CD4-positive, CD25-positive, alpha-beta regulatory T cell (primary cell): Measurements from ENCODE around the gene SEC24B. TPM values are rescaled to one million over a fixed set of nuclear protein-coding genes. Genes with fewer than 3 reads are reported as not detected.

Experiments
- ATAC-seq, 2 donors: fragments of 150-1000 bp; cut with Tn5 transposase; one replicate each; pipeline ENCODE4 v1.10.0; 2021; ENCODE audit warnings: low read depth in 2 of 2, moderate number of reproducible peaks in 2 of 2, moderate library complexity in 1 of 2
- DNase-seq, 3 donors: peaks; one replicate each; pipeline versions ENCODE4 v3.0.0 to v3.0.0-alpha.2; 2012 to 2022; ENCODE audit warnings: mixed read lengths in 1 of 3
- H3K27ac ChIP-seq: one replicate; pipeline ENCODE4 v1.7.0; 2013; ENCODE audit warnings: mild to moderate bottlenecking, low read length; ENCODE audit not compliant: insufficient read depth, poor library complexity, severe bottlenecking
- H3K27me3 ChIP-seq: one replicate; pipeline ENCODE4 v1.7.0; 2013; ENCODE audit warnings: low read length; ENCODE audit not compliant: control insufficient read depth, insufficient read depth
- H3K36me3 ChIP-seq: one replicate; pipeline ENCODE4 v1.7.0; 2013; ENCODE audit warnings: mild to moderate bottlenecking, low read length, moderate library complexity; ENCODE audit not compliant: control insufficient read depth, insufficient read depth
- H3K4me1 ChIP-seq: 2 replicates; pipeline ENCODE4 v1.7.0; 2013; ENCODE audit warnings: mild to moderate bottlenecking, low read length; ENCODE audit not compliant: insufficient read depth, control insufficient read depth, poor library complexity, severe bottlenecking
- H3K4me3 ChIP-seq: one replicate; pipeline ENCODE4 v1.7.0; 2013; ENCODE audit warnings: low read depth, mild to moderate bottlenecking, low read length, moderate library complexity
- H3K9me3 ChIP-seq, 2 experiments: 1 replicate in 1 of 2; 2 replicates in 1 of 2; pipeline ENCODE4 v1.7.0; 2013; ENCODE audit warnings: low read length in 2 of 2, mild to moderate bottlenecking in 1 of 2, moderate library complexity in 1 of 2; ENCODE audit not compliant: control insufficient read depth in 2 of 2
- H3K27ac Mint-ChIP-seq, 3 donors: one replicate each; pipeline ENCODE4 v1.8.0; 2020 to 2022; ENCODE audit warnings: mild to moderate bottlenecking in 3 of 3, mixed read lengths in 3 of 3, moderate library complexity in 2 of 3
- H3K27me3 Mint-ChIP-seq: one replicate; pipeline ENCODE4 v1.8.0; 2022; ENCODE audit warnings: mild to moderate bottlenecking, mixed read lengths
- H3K36me3 Mint-ChIP-seq: one replicate; pipeline ENCODE4 v1.8.0; 2020; ENCODE audit warnings: mixed read lengths
- H3K4me1 Mint-ChIP-seq, 4 donors: one replicate each; pipeline ENCODE4 v1.8.0; 2020 to 2022; ENCODE audit warnings: mixed read lengths in 4 of 4, mild to moderate bottlenecking in 1 of 4
- H3K4me3 Mint-ChIP-seq, 4 donors: one replicate each; pipeline ENCODE4 v1.8.0; 2020 to 2022; ENCODE audit warnings: mild to moderate bottlenecking in 4 of 4, mixed read lengths in 4 of 4, moderate library complexity in 3 of 4
- H3K9me3 Mint-ChIP-seq, 7 donors: one replicate each; pipeline ENCODE4 v1.8.0; 2020 to 2022; ENCODE audit warnings: mixed read lengths in 7 of 7, mild to moderate bottlenecking in 3 of 7, moderate library complexity in 2 of 7
- polyA plus RNA-seq, 4 donors: library from polyadenylated mRNA; unstranded; fragments of 300-500 nt; fragmentation: Illumina TruSeq; gene quantifications; one replicate each; pipeline ENCODE4 v1.2.3, GENCODE V29; 2021
- total RNA-seq: library from RNA; stranded (reverse); gene quantifications from one replicate; pipeline ENCODE4 v1.2.3, GENCODE V29; 2022

The SEC24B gene
- total and polyA plus RNA-seq, 5 donors from 2014 or later = 11.3 to 42.7 (median 16.6) TPM

DNA sequence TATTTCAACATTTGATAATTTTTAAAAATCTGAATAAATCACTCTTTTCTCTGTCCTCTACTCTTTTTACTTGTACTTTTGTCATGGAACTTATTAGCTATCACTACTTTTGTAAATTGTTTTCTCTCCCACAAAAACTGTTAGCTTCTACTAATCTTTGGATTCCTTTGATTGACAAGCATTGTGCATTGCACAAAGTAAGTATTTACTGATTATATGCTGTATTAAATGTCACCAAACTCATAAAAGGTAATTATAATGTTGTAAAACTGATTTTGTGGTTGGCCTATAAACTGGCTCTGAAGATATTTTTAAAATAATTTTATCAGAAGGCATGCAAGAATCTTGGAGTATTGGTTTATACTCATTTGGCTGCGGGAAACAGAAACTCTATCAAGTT is 15.0 kb upstream of the SEC24B start:
- DNase-seq (no peak), ATAC-seq (no peak)
- H3K36me3 Mint-ChIP-seq = no peaks in the 10 kb centered on the region
- H3K4me1 Mint-ChIP-seq = peaks cover 3 to 7% (median 4%) of the 10 kb centered on the region in 4 donors
- H3K4me3 Mint-ChIP-seq = no peak overlapping the region
- H3K27me3 ChIP-seq = no peaks in the 10 kb centered on the region
- no peaks in the 10 kb centered on the region for H3K36me3 ChIP-seq
- no peak overlapping the region for H3K27ac ChIP-seq
- no peak overlapping the region for H3K27ac Mint-ChIP-seq
- no peaks in the 10 kb centered on the region for H3K4me1 ChIP-seq
- H3K4me3 ChIP-seq = no peak overlapping the region
- H3K9me3 Mint-ChIP-seq = peaks cover 0 to 3% (median 0%) of the 10 kb centered on the region in 7 donors
- H3K27me3 Mint-ChIP-seq = peaks cover 5% of the 10 kb centered on the region
- no peaks in the 10 kb centered on the region for H3K9me3 ChIP-seq

DNA sequence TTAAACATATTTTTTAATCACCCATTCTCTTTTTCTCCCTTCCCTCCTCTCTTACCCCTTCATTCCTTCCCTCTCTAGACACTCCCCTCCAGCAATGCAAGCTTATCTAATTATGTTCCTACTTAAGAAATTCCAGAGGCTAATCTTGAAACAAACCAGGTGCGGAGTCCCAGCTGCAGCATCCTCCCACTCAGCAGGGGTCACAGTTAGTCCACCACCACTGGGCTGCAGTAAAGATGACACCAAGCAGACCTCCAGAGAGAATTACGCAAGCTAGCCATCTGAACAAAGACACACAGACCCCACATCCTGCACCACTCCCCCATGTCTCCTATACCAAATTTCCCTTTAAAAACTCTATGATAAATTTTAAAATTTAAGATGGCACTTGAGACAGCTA is 13.9 kb upstream of the SEC24B start:
- peaks cover 5% of the 10 kb centered on the region for H3K27me3 Mint-ChIP-seq
- peak overlapping the region in 2 of 3 donors; percentile 7 to 16 for H3K27ac Mint-ChIP-seq
- H3K27ac ChIP-seq = no peak overlapping the region
- DNase-seq (no peak), ATAC-seq (no peak)
- H3K36me3 Mint-ChIP-seq = no peaks in the 10 kb centered on the region
- no peaks in the 10 kb centered on the region for H3K27me3 ChIP-seq
- H3K9me3 Mint-ChIP-seq = peaks cover 0 to 1% (median 0%) of the 10 kb centered on the region in 7 donors
- peaks cover 3 to 7% (median 4%) of the 10 kb centered on the region in 4 donors for H3K4me1 Mint-ChIP-seq
- no peaks in the 10 kb centered on the region for H3K4me1 ChIP-seq
- no peak overlapping the region for H3K4me3 Mint-ChIP-seq
- H3K9me3 ChIP-seq = no peaks in the 10 kb centered on the region
- H3K4me3 ChIP-seq = no peak overlapping the region
- H3K36me3 ChIP-seq = no peaks in the 10 kb centered on the region

DNA sequence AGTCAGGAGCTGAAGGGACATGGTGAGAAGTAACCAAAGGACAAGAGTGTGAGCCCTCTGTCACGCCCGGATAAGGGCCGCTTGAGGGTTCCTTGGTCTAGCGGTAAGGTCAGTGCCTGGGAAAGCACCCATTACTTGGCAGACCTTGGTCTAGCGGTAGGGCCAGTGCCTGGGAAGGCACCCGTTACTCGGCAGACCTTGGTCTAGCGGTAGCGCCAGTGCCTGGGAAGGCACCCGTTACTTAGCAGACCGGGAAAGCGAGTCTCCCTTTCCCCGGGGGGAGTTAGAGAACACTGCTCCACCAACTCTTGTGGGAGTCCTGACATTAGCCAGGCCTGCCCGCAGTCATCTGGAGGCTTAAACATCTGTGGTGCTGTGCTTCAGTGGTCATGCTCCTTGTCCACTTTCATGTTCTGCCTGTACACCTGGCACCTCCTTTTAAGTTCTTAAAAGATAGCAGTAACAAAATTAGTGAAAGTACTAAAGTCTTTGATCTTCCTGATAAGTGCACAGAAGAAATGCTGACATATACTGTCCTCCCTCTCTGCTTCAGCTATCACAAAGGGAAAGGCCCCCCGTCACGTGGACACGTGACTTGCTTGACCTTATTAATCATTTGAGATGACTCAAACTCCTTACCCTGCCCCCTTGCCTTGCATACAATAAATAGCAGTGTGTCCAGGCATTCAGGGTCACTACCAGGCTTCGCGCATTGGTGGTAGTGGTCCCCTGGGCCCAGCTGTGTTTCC is 9.3 kb upstream of the SEC24B start:
- no peak overlapping the region for H3K27ac Mint-ChIP-seq
- Histone ChIP-seq H3K36me3 (no peaks in the 10 kb centered on the region), H3K4me3 (no peak overlapping the region), H3K9me3 (no peaks in the 10 kb centered on the region), H3K27me3 (no peaks in the 10 kb centered on the region), H3K4me1 (no peaks in the 10 kb centered on the region), H3K27ac (no peak overlapping the region)
- peaks cover 3 to 15% (median 6%) of the 10 kb centered on the region in 4 donors for H3K4me1 Mint-ChIP-seq
- ATAC-seq = no peak
- no peak overlapping the region for H3K4me3 Mint-ChIP-seq
- DNase-seq = no peak
- H3K36me3 Mint-ChIP-seq = no peaks in the 10 kb centered on the region
- peaks cover 0 to 1% (median 0%) of the 10 kb centered on the region in 7 donors for H3K9me3 Mint-ChIP-seq
- H3K27me3 Mint-ChIP-seq = peaks cover 5% of the 10 kb centered on the region

DNA sequence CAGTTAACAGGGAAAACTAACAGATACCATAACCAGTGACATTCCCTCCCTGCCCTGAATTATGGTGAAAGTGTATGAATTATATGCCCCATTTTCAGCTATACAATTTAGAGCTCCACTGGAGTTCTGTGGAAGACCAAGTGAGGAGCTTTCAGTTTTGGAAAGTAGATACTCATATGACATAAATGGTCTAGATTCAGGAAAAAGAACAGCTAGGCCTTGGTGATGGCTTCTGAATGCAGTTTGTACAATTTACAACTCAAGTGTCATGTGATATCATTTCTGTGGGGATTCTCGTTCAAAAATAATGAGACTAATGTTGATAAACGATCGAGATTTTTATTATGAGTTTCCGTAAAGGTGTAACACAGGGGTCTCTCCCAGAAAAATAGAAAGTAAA is 8.2 kb upstream of the SEC24B start:
- H3K27ac Mint-ChIP-seq = no peak overlapping the region

DNA sequence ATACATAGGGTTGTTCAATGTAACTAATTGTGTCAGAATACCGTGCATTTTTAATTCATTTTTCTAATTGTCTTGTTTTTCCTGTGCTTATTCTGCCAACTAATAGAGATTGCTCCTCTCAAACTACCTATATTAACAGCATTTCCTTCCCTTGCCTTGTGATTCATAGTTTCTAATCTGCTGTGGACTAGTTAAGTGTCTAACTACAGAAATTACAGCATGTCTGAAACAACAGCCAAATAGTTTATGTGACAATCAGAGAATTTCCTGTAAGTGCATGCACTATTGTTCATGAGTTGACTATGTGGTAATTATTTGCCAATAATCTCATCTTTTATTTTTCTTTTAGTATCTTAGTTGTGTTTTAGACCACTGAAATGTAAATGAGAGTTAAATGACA is 4.1 kb upstream of the SEC24B start:
- H3K4me3 ChIP-seq = no peak overlapping the region
- peak overlapping the region in 1 of 3 donors; percentile 15 for H3K27ac Mint-ChIP-seq
- no peak overlapping the region for H3K4me3 Mint-ChIP-seq
- H3K36me3 ChIP-seq = no peaks in the 10 kb centered on the region
- H3K27me3 Mint-ChIP-seq = no peaks in the 10 kb centered on the region
- ATAC-seq (no peak), DNase-seq (peak in 1 of 3 donors; percentile 27)
- H3K27me3 ChIP-seq = no peaks in the 10 kb centered on the region
- H3K9me3 Mint-ChIP-seq = no peaks in the 10 kb centered on the region
- no peak overlapping the region for H3K27ac ChIP-seq
- peaks cover 15% of the 10 kb centered on the region for H3K4me1 ChIP-seq
- H3K9me3 ChIP-seq = no peaks in the 10 kb centered on the region
- peaks cover 6 to 18% (median 13%) of the 10 kb centered on the region in 4 donors for H3K4me1 Mint-ChIP-seq
- H3K36me3 Mint-ChIP-seq = no peaks in the 10 kb centered on the region

More for the DNA sequence above, 8.2 kb upstream of the SEC24B start:
- no peak overlapping the region for H3K4me3 ChIP-seq
- Mint-ChIP-seq H3K36me3 (no peaks in the 10 kb centered on the region), H3K4me1 (peaks cover 3 to 15% (median 6%) of the 10 kb centered on the region in 4 donors), H3K27me3 (peaks cover 5% of the 10 kb centered on the region), H3K4me3 (no peak overlapping the region), H3K9me3 (peaks cover 0 to 1% (median 0%) of the 10 kb centered on the region in 7 donors)
- no peak overlapping the region for H3K27ac ChIP-seq
- no peaks in the 10 kb centered on the region for H3K27me3 ChIP-seq
- no peaks in the 10 kb centered on the region for H3K9me3 ChIP-seq
- DNase-seq = no peak
- H3K4me1 ChIP-seq = no peaks in the 10 kb centered on the region
- no peaks in the 10 kb centered on the region for H3K36me3 ChIP-seq
- ATAC-seq = no peak

DNA sequence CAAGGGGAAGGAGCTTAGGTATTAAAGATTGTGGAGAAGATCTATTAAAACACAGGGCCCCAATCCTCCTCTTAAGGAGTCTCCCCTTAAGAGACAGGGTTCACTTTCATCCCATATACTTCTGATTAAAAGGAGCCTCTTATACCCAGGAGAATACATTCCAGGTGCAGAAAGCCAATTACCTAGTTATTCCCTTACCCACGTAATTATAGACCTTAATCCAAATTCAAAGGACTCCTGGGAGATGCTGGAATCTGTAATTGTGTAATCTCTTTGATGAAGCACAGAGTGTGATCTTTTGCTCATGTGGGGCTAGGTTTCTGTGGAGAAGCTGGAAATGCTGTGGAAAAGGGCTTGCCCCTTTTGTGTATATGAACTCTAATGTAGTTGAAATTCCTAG is 1.4 kb upstream of the SEC24B start:
- Histone ChIP-seq H3K36me3 (no peaks in the 10 kb centered on the region), H3K4me3 (peak overlapping the region; percentile 85), H3K27ac (no peak overlapping the region), H3K9me3 (no peaks in the 10 kb centered on the region), H3K27me3 (no peaks in the 10 kb centered on the region), H3K4me1 (peaks cover 38% of the 10 kb centered on the region)
- peak overlapping the region in 2 of 3 donors; percentile 86 to 91 for H3K27ac Mint-ChIP-seq
- H3K9me3 Mint-ChIP-seq = no peaks in the 10 kb centered on the region
- H3K36me3 Mint-ChIP-seq = no peaks in the 10 kb centered on the region
- no peaks in the 10 kb centered on the region for H3K27me3 Mint-ChIP-seq
- peak overlapping the region; percentile 86 to 93 (median 89) for H3K4me3 Mint-ChIP-seq
- no peak for DNase-seq
- peaks cover 23 to 44% (median 34%) of the 10 kb centered on the region in 4 donors for H3K4me1 Mint-ChIP-seq
- ATAC-seq = no peak

DNA sequence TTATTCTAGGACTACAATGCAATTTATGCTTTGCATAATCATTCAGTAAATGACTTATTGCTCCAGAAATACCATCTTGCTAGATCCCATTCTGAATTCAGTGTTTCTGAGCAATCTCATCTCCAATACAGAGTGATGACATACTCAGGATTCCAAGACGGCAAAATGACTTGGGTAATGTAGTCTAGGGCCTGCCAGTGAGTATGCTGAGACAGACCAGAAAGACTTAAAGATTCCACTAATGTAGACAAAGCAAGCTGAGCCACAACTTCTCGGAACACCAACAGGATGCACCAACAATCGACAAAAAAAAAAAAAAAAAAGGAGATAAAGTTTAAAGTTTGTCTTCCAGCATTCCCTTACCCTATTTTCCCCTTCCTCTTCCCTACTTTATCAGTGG is 919 bp upstream of the SEC24B start:
- H3K27me3 ChIP-seq = no peaks in the 10 kb centered on the region
- no peaks in the 10 kb centered on the region for H3K27me3 Mint-ChIP-seq
- no peaks in the 10 kb centered on the region for H3K36me3 Mint-ChIP-seq
- no peaks in the 10 kb centered on the region for H3K36me3 ChIP-seq
- no peaks in the 10 kb centered on the region for H3K9me3 ChIP-seq
- ATAC-seq (no peak), DNase-seq (peak in 1 of 3 donors; percentile 29)
- H3K4me1 ChIP-seq = peaks cover 43% of the 10 kb centered on the region
- H3K4me3 ChIP-seq = peak overlapping the region; percentile 85
- no peaks in the 10 kb centered on the region for H3K9me3 Mint-ChIP-seq
- peak overlapping the region; percentile 86 to 93 (median 89) for H3K4me3 Mint-ChIP-seq
- peak overlapping the region; percentile 84 for H3K27ac ChIP-seq
- H3K27ac Mint-ChIP-seq = peak overlapping the region; percentile 86 to 96 (median 91)
- peaks cover 24 to 48% (median 35%) of the 10 kb centered on the region in 4 donors for H3K4me1 Mint-ChIP-seq
